GM12891 (cell line): ENCODE measurements around the gene GPS1.

ENCODE experiments used
- POLR2A ChIP-seq: IDR thresholded peaks from 2 replicates; pipeline ENCODE4 v1.6.1; 2011; ENCODE audit warnings: low read depth, low read length, control low read depth
- POLR2AphosphoS5 ChIP-seq: IDR thresholded peaks from 2 replicates; pipeline ENCODE4 v1.6.1; 2011; ENCODE audit warnings: low read depth, low read length, control low read depth
- SPI1 ChIP-seq: IDR thresholded peaks from 2 replicates; pipeline ENCODE4 v1.6.1; 2011; ENCODE audit warnings: low read depth, low read length, control low read depth

- TF ChIP-seq POLR2A (peak; percentile 80), POLR2AphosphoS5 (peak; percentile 80), SPI1 (peak; percentile 42; the same call in 1 of the 2 replicates)
Measured at GRCh38 chr17:82037092-82037888, 14.4 kb upstream of the GPS1 start, which contains the start of gene DCXR.
